ENCODE results near the gene RNF103. TPM values are rescaled to one million over a fixed set of nuclear protein-coding genes. Genes with fewer than 3 reads are reported as not detected.

RNF103 gene
- polyA plus RNA-seq, 2 of the 4 experiments (the other 2 are of a cell fraction), result 20.0 to 38.3 TPM

GRCh38 chr2:86661333-86661732, 37.7 kb upstream of the RNF103 start (continued):
- no peak for TF ChIP-seq USF2 (IDR thresholded peaks at IDR 0.05)
- TF ChIP-seq CHD4 (IDR thresholded peaks at IDR 0.05; ENCODE audit: borderline replicate concordance), result no peak
- TF ChIP-seq EP300 (IDR thresholded peaks at IDR 0.05), result no peak
- no peak for TF ChIP-seq HES2 (IDR thresholded peaks at IDR 0.05)
- TF ChIP-seq ZSCAN20 (CRISPR knock-in tag; IDR thresholded peaks at IDR 0.05), result no peak
- TF ChIP-seq HOXB13 (CRISPR knock-in tag; IDR thresholded peaks at IDR 0.05; ENCODE audit: low read depth), result no peak
- TF ChIP-seq JUN (IDR thresholded peaks at IDR 0.05), result no peak
- TF ChIP-seq RARB (CRISPR knock-in tag; IDR thresholded peaks at IDR 0.05), result no peak
- no peak for TF ChIP-seq HOXA7 (CRISPR knock-in tag; IDR thresholded peaks at IDR 0.05)
- TF ChIP-seq ZNF302 (CRISPR knock-in tag; IDR thresholded peaks at IDR 0.05), result no peak

- ChIA-PET POLR2A (no interaction called here), CTCF (no interaction called here)
- H3K4me1 ChIP-seq, result 0 out of 3 replicates have a peak, but pooled peaks cover 5% of the 10 kb centered on the region
- no peak overlapping the region for H3K4me3 ChIP-seq
- ATAC-seq, result no peak
- no peak overlapping the region for H3K27ac ChIP-seq
- TF ChIP-seq HMGXB4 (CRISPR knock-in tag; IDR thresholded peaks at IDR 0.05; ENCODE audit: borderline replicate concordance) (no peak), PBX3 (IDR thresholded peaks at IDR 0.05) (no peak), EHF (CRISPR knock-in tag; IDR thresholded peaks at IDR 0.05) (no peak), CTCF (IDR thresholded peaks at IDR 0.05) (no peak), PHF8 (IDR thresholded peaks at IDR 0.05; ENCODE audit: borderline replicate concordance, low read depth) (no peak), HOXB5 (CRISPR knock-in tag; IDR thresholded peaks at IDR 0.05) (no peak), NPAS2 (CRISPR knock-in tag; IDR thresholded peaks at IDR 0.05; ENCODE audit: borderline replicate concordance) (no peak), CHD2 (IDR thresholded peaks at IDR 0.05; ENCODE audit: low read length, partially characterized antibody) (no peak), JUN (IDR thresholded peaks at IDR 0.05) (no peak), FOSB (CRISPR knock-in tag; IDR thresholded peaks at IDR 0.05) (no peak), NFE2L2 (conservative IDR thresholded peaks at IDR 0.05; ENCODE audit: low read length) (no peak), JUNB (IDR thresholded peaks at IDR 0.05) (no peak), EP300 (IDR thresholded peaks at IDR 0.05) (no peak), HEYL (CRISPR knock-in tag; IDR thresholded peaks at IDR 0.05) (no peak), MAX (IDR thresholded peaks at IDR 0.05) (no peak), GATA3 (IDR thresholded peaks at IDR 0.05; ENCODE audit: borderline replicate concordance) (no peak), POLR2AphosphoS2 (conservative IDR thresholded peaks at IDR 0.05; ENCODE audit: low read length) (no peak), TP53 (CRISPR knock-in tag; IDR thresholded peaks at IDR 0.05) (no peak)
- no peak overlapping the region for H3K4me2 ChIP-seq
- H3K9me3 ChIP-seq, result peaks cover 14% of the 10 kb centered on the region; the same call in 1 of the 3 replicates
- no peak for DNase-seq (ENCODE audit: low read depth in 1 of 2, low spot score in 1 of 2)
- FAIRE-seq, result no peak
Observed at GRCh38 chr2:86650188-86650587, 26.5 kb upstream of the RNF103 start.

Measured in A549 (cell line).